Nucleus accumbens (tissue), 56 donors: ENCODE data around the gene IQCC.
A peak's percentile ranks its signal among the peaks of the same experiment; 100 is the strongest.
"Not testable (repeated sequence)": the region's sequence is repeated elsewhere in the genome, so short reads cannot be mapped to it uniquely, and the experiment has no call there.

Source experiments
- DNase-seq, 56 donors: peaks; one replicate each; lab custom pipeline; 2025; lab: John Stamatoyannopoulos, UW

The IQCC gene

DNA sequence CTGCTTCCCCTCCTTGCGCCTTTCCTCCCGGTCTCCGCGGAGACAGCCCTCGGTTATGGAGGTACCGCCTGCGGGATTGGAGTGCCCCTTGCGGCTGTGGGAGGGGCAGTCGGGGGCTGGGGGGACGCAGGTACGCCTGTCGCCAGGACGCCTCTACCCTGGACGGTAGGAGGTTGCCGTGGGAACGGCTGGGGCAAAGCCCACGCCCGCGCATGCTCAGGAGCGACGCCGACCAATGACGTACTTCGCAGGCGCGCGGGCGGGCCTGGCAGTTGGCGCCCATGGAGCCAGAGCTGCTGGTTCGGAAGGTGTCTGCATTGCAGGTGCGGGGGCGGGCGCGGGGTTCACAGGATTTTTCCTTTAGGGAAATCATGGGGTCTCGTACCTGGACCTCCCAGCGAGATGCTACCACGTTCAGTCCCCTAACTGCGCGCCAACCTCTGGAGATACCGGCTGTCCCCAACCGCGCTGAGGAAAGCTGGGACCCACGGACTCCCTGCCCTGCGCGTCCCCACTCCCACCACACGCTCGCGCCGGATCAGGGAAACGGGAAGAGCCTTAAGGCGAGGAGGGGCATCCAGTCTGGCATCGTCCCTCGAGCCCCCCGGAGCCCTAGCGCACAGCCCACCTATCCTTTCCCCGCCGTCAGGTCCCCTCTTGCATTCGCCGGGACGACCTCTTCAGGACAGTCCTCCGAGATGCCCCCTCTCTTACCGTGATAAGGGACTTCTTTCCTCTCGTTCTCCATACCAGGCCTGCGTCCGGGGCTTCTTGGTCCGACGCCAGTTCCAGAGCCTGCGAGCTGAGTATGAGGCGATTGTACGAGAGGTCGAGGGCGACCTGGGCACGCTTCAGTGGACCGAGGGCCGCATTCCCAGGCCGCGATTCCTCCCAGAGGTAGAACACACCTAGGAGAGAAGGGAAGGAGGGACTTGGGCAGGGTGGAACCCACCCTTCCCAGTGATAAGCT lies at the start of gene IQCC:
Gene IQCC (plus strand): TSS at position 271 of the 970 bp plus-strand sequence. CDS start 11 bp downstream, at position 282.
- peak in 55 of 56 donors; percentile 27 to 91 (median 76) for DNase-seq

DNA sequence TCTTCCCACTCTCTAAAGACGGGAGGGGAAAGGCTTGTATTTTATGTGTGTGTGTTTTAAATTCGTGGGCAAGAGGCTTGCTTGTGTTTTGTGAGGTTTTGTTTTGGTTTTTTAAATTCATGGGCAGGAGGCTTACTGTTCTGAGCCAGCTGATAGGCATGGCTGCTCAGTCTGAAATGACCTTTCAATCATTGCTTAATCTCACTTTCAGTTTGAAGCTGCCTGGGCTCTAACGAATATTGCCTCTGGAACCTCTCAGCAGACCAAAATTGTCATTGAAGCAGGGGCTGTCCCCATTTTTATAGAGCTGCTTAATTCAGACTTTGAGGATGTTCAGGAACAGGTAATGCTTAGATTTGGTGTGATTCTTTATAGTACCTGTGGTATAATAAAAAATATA lies 46.3 kb upstream of the IQCC start:
- DNase-seq = no peak

DNA sequence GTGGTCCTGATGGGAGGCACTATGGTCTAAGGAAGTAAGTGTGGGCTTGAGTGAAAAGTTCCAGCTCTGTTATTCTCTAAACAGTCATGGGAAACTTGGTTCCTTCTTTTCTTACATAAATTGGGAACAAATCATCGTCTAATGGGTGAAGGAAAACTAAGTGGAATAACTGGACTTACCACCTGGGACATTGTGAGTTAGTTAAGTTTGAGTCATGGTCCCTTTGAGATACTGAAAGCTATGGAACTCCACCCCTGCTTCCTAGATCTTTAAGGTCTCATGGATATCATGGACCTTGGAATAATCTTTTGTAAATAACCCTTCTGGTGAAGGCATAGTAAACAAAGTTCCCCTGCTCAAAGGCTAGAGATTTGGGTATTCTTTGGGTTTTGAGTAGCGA lies 42.1 kb upstream of the IQCC start:
- DNase-seq = no peak

DNA sequence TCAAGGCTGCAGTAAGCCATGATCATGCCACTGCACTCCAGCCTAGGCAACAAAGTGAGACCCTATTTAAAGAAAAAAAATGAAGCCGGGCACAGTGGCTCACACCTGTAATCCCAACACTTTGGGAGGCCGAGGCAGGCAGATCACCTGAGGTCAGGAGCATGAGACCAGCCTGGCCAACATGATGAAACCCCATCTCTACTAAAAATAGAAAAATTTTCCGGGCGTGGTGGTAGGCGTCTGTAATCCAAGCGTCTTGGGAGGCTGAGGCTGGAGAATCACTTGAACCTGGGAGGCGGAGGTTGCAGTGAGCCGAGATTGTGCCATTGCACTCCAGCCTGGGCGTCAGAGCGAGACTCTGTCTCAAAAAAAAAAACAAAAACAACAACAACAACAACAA lies 39.8 kb upstream of the IQCC start:
- not testable (repeated sequence) for DNase-seq

DNA sequence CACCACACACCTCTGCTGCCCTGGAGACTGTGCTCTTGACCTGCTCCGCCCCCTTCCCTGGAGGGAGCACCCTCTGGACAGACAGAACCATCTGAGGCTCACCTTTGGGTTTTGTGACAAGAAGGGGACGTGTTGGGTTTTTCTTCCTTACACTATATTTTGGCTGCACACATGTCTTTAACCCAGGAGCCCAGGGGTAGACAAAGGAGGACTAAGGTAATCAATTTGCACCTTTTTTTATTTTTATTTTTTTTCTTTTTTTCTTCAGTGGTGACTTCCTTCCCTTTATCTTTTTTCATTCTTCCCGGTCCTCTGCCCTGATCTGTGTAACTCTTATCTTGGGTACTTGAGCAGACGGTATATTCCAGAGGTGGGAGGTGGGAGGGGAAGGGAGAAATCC lies 34.5 kb upstream of the IQCC start:
- no peak for DNase-seq

DNA sequence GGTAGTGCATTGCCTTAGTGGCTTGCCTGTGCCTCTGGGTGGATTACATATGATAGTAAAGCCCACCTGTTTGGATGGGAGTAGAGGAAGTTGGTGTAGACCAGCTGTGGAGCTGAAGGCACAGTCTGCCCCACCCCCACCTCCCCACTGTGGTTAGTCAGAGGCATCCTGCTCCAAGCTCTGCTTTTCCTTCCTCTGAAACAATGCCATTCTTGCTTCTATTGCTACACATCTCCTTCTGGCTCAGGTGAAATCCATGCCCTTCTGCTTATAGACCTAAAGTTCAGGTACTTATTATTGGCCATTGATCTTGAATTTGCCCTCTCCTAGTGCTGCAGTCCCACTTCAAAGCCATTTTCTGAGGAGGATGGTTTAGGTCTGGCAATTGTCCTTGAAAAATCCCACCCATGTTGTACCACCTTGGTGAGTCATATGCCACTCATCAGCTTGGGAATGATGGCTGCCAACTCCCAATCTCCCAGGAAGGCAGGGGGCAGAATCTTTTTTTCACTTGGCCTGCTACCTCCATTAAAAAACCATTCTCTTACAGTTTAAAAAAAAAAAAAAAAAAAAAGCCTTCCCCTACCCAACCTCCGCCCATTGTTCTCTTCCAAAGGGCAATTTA lies 32.7 kb upstream of the IQCC start:
- no peak for DNase-seq

DNA sequence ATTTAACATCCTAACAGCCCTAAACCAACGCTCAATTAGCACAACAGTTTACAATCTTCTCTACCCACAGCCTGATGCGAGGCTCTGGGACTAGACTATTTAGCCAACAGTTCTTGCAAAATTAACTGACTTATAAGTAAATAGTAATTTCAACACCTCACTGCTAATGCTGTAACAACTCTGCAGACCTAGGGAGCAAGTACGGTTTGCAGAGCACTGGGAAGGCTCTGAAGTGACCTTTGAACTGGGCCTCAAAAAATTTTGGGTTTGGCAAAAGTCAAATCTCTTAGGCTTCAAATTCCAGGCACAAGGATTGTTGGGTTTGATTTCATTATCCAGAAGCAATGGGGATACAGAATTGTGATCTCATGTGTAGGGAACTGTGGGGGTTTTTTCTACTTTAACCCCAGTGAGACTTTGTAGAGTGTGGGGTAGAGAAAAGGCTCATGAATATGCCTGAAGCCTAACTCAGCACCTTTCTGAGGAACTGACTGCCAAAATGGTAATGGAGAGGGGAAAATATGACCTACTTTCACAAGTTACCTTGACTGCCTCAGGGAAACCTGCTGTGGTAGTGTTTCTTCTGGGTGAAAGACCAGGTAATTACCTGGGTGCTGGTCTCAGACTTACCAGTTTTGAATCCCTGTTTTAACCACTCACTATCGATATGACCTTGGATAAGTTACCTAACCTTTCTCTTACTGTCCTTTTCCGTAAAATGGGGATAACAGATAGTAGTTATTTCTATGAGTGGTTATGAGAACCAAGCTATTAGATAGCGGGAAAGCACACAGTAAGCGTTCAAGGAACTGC lies 26.9 kb upstream of the IQCC start:
- no peak for DNase-seq

DNA sequence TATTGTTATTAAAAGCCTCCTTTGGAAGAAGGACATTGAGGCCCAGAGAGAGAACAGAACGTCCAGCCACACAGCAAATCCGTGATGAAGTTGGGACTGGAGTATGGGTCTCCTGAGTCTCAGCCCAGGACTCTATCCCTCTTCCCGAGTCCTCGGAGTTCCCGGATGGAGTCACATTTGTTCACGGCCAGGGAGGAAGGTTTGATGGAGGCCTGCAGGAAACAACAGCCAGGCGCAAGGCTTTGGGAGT lies 26.4 kb upstream of the IQCC start:
- DNase-seq = peak in 1 of 56 donors; percentile 68

DNA sequence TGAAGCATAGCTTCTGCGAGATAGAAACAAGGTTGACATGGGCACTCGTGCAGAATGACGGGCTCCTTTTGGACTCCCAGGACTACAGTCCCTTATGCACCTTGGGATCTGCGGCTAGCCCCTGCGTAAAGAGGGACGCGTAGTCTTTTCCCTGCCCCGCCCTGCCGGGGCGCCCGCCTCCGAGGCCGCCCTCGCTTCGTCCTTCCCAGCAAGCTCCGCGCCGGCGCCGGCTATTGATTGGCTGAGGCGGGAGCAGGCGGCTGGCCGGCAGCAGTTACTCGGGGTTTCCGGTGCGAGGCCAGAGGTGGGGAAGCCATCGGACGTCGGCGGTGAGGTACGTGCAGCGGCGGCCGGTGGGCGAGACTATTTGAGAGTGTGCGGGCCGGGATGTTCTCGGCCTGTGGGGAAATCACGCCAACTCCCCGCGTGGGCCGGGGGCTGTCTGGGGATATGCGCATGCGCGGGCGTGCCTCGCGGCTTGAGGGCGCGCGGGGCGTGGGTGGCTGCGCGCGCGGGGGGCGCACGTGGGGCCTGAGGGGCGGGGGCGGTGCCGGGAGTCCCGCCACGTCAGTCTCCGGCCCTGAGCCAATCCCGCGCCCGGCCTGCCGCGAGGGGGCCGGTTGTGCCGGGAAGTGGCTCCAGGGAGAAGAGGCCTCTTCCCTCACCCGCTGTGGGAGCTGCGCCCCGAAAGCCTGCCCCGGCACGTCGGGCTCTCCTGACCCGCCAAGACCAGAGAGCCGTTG lies 25.9 kb upstream of the IQCC start, which contains the start of gene TXLNA:
Gene TXLNA (plus strand): TSS at position 233 of the 743 bp plus-strand sequence. CDS start 671 bp downstream, outside the sequence.
- peak; percentile 47 to 99 (median 92) for DNase-seq

DNA sequence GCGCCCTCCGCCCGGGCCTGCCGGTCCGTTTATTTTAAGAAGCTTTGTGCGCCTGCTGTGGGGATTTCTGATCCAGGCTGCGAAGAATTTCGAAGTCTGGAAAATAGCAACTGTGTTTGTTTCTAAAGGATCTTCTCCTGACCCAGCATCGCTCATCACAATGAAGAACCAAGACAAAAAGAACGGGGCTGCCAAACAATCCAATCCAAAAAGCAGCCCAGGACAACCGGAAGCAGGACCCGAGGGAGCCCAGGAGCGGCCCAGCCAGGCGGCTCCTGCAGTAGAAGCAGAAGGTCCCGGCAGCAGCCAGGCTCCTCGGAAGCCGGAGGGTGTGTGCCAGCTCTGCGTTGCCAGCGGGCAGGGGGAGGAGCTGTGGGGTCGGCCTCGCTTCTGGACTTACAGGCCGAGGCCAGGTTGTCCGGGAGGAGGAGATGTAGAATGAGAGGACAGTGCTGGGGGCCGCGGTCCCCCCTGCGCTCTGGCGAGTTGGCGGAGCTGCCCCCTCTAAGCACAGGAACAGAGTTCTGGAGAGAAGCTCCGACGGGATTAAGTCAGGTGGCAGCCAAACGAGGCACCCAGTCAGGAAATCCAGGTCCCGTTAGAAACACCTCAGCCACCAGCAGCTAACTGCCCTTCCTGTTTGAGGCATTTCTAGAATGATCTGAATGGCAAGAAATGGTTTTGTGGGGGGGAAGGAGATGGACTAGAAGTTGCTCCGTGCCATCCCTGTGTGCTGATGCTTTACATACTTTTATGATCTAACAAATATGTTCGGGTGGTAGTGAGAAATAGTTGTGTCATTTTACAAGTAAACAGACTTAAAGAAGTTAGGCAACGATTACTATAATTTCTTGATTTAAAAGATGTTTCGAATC lies 25.0 kb upstream of the IQCC start:
- peak in 27 of 56 donors; percentile 7 to 67 (median 46) for DNase-seq

DNA sequence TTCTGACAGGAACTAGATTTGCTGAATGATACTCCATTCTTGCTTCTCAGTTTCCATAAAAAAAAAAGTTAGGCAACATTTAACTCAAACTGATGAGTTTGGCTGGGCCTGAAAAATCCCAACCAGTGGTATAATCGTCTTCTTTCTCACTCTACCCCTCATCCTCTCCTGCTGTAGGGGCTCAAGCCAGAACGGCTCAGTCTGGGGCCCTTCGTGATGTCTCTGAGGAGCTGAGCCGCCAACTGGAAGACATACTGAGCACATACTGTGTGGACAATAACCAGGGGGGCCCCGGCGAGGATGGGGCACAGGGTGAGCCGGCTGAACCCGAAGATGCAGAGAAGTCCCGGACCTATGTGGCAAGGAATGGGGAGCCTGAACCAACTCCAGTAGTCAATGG lies 24.4 kb upstream of the IQCC start:
- no peak for DNase-seq

DNA sequence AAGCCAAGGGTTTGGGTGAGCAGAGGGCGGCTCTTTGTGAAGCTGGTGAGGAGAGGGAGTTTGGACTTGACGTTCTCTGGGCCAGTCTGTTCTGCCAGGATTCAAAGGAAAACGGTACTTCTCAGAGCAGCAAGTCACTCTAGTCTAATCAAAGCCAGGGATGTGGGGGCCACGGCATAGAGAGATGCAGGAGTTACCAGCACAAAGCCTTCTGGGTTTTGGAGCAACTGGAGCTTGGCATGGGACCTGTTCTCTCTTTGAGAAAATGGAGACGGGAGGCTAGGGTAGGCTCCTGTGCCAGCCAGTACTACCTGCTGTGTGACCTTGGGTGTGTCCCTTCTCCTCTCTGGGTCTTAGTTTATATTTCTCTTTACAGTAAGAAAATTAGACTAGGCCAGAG lies 23.9 kb upstream of the IQCC start:
- DNase-seq = no peak

DNA sequence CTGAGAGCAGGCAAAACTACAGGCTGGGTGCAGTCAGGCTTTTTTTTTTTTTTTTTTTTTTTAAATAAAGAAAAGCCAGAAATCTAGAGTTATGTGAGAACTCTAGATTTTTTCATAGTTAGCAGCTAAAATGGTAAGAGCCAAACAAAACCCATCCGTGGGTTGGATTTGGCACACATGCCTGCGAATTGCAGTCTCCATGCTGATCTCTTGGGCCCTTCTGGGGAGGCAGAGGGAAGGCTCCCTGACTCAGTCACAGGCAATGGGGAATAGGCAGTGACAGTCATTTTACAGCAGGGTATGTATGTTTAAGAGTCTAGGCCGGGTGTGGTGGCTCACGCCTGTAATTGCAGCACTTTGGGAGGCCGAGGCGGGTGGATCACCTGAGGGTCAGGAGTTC lies 23.4 kb upstream of the IQCC start:
- DNase-seq = no peak

DNA sequence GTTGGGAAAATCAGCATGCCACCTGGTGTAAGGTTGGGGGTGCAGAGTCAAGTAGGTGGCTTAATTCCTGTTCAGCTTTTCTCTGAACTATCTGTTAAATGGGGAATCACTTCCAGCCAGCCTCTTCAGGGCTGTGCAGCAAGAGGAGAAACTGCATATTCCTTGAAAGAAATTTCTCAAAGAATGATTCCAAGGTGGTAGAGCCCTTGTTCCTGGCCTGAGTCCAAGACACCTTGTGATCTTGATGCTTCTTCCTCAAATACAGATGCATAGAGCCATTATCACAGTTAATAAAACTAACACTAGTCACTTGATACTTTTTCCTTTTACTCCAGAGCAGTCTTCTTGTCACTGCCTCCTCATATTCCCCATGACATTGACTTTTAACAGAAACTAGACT lies 20.8 kb upstream of the IQCC start:
- DNase-seq = no peak

DNA sequence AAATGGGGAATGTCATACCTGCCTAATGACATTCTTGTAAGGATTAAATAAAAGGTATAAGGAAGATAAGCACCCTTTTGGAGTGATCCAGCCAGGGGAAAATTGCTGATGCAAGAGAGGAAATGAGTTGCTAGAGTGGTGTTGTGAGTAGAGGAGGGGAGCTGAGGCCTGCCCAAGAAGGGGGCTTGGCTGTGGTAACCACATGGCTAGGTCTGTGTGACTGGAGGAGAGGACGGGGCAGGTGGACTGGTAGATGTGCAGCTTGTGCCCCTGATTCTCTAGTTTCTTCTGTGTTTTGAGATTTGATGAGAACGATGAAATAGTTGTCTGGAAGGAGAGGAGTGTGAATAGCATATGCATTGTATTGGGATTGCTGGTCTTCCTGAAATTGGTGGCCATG lies 19.4 kb upstream of the IQCC start:
- no peak for DNase-seq

DNA sequence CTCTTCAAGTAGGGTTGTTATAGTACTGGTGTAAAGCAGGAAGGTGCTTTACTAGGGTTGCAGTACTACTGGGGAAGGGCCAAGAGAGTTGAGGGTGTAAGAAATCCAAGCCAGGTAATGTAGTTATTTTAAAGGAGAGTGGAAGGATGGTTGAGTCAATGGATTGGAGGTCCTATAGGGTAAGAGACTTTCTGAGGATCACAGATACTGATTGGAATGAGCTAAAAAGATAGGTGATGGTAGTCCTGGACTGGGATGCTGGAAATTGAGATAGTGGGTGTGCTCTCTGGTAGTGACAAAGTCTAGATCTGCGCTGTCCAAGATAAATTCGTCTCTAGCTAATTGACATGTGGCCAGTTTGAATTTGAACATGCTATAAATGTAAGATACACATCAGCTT lies 19.0 kb upstream of the IQCC start:
- DNase-seq = no peak

DNA sequence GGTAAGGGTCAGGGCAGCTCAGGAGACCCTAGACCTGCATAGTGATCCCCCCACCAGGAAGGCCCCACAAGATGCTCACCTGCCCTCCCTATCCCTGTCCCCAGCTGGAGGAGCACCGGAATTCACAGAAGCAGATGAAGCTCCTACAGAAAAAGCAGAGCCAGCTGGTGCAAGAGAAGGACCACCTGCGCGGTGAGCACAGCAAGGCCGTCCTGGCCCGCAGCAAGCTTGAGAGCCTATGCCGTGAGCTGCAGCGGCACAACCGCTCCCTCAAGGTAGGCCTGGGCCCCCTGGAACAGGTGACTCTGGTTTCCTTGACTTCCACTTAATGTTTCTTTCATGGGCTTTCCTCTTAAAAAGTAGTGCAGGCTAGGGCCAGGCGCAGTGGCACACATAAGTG lies 17.6 kb upstream of the IQCC start:
- DNase-seq = no peak

DNA sequence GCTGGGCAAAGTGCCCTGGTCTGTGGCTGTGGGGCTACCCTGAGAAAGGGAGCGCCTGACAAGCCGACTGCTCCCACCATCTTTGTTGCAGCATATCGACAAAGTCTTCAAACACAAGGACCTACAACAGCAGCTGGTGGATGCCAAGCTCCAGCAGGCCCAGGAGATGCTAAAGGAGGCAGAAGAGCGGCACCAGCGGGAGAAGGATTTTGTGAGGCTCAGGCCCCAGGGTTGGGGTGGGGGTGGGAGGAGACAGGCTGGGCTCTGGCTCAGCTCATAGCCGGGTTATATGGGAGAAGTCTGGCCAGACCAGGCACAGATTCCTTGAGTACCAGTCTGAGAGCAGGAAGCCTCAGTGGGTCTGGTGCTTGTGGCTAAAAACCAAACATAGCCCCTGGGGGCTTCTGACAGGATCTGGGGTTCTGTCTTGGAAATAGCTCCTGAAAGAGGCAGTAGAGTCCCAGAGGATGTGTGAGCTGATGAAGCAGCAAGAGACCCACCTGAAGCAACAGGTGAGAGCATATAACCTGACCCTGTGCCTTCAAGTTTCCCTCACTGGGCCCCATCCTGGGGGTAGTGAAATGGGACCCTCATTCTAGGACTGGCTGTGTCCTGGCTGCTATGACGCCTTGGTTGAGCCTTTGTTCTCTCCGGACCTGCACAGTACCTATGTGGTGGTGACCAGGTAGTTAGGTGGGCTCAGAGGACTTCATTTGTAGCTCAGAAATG lies 13.1 kb upstream of the IQCC start:
- no peak for DNase-seq

DNA sequence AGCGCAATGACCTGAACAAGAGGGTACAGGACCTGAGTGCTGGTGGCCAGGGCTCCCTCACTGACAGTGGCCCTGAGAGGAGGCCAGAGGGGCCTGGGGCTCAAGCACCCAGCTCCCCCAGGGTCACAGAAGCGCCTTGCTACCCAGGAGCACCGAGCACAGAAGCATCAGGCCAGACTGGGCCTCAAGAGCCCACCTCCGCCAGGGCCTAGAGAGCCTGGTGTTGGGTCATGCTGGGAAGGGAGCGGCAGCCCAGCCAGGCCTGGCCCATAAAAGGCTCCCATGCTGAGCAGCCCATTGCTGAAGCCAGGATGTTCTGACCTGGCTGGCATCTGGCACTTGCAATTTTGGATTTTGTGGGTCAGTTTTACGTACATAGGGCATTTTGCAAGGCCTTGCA lies 10.5 kb upstream of the IQCC start:
- no peak for DNase-seq
